GM23338 (cell line): Measurements from ENCODE around the gene ARMC8. TPM values are rescaled to one million over a fixed set of nuclear protein-coding genes. Genes with fewer than 3 reads are reported as not detected.

Experiments used
- ATAC-seq: fragments of 200-7000 bp; cut with Tn5 transposase; 3 replicates; pipeline ENCODE4 v1.9.1; 2020
- DNase-seq: peaks from one replicate; pipeline ENCODE4 v3.0.0-alpha.2; 2015; ENCODE audit warnings: low spot score
- H2AFZ ChIP-seq: fragments of 200-600 bp; sonication (generic); 2 replicates; pipeline ENCODE4 v1.8.0; 2016; ENCODE audit warnings: antibody characterized with exemption, mild to moderate bottlenecking, moderate library complexity
- H3F3A ChIP-seq: fragments of 200-600 bp; sonication (generic); replicated peaks from 2 replicates; pipeline ENCODE4 v1.8.0; 2017; ENCODE audit warnings: antibody characterized with exemption, mixed run types, low read depth
- H3K27ac ChIP-seq: fragments of 200-600 bp; sonication (generic); 2 replicates; pipeline ENCODE4 v1.6.1; 2016; ENCODE audit warnings: low read depth
- H3K27me3 ChIP-seq: fragments of 200-600 bp; sonication (generic); 2 replicates; pipeline ENCODE4 v1.8.0; 2016; ENCODE audit warnings: mild to moderate bottlenecking, mixed run types, moderate library complexity; ENCODE audit not compliant: insufficient read depth
- H3K36me3 ChIP-seq: fragments of 200-600 bp; sonication (generic); 2 replicates; pipeline ENCODE4 v1.8.0; 2016; ENCODE audit warnings: mild to moderate bottlenecking; ENCODE audit not compliant: insufficient read depth
- H3K4me1 ChIP-seq: fragments of 200-600 bp; sonication (generic); 2 replicates; pipeline ENCODE4 v1.8.0; 2016; ENCODE audit warnings: mild to moderate bottlenecking, moderate library complexity; ENCODE audit not compliant: insufficient read depth
- H3K4me2 ChIP-seq: fragments of 200-600 bp; sonication (generic); 2 replicates; pipeline ENCODE4 v1.7.1; 2017; ENCODE audit warnings: mixed run types
- H3K4me3 ChIP-seq: fragments of 200-600 bp; sonication (generic); 2 replicates; pipeline ENCODE4 v1.6.1; 2016; ENCODE audit warnings: mixed run types
- H3K79me2 ChIP-seq: fragments of 200-600 bp; sonication (generic); replicated peaks from 2 replicates; pipeline ENCODE4 v1.8.0; 2017; ENCODE audit warnings: mild to moderate bottlenecking; ENCODE audit not compliant: insufficient read depth
- H3K9me2 ChIP-seq: fragments of 200-600 bp; sonication (generic); 2 replicates; pipeline ENCODE4 v1.8.0; 2017; ENCODE audit not compliant: insufficient read depth
- H4K20me1 ChIP-seq: fragments of 200-600 bp; sonication (generic); replicated peaks from 2 replicates; pipeline ENCODE4 v1.8.0; 2017; ENCODE audit warnings: mild to moderate bottlenecking; ENCODE audit not compliant: insufficient read depth
- H3K27ac Mint-ChIP-seq: 2 replicates; pipeline ENCODE4 v1.8.0; 2020; ENCODE audit warnings: inconsistent platforms, mild to moderate bottlenecking, moderate library complexity, mixed read lengths
- H3K27me3 Mint-ChIP-seq: 3 replicates; pipeline ENCODE4 v1.8.0; 2022; ENCODE audit warnings: low read depth, mild to moderate bottlenecking, moderate library complexity, mixed read lengths, inconsistent platforms; ENCODE audit not compliant: insufficient read depth, poor library complexity
- H3K36me3 Mint-ChIP-seq: 3 replicates; pipeline ENCODE4 v1.8.0; 2021; ENCODE audit warnings: low read depth, mild to moderate bottlenecking, inconsistent platforms, moderate library complexity, mixed read lengths
- H3K4me1 Mint-ChIP-seq: 3 replicates; pipeline ENCODE4 v1.8.0; 2020; ENCODE audit warnings: mild to moderate bottlenecking, inconsistent platforms, mixed read lengths
- H3K4me3 Mint-ChIP-seq: 3 replicates; pipeline ENCODE4 v1.8.0; 2021; ENCODE audit warnings: moderate library complexity, mild to moderate bottlenecking, inconsistent platforms, mixed read lengths
- H3K9me3 Mint-ChIP-seq: 3 replicates; pipeline ENCODE4 v1.8.0; 2020; ENCODE audit warnings: moderate library complexity, mild to moderate bottlenecking, inconsistent platforms, mixed read lengths
- JUNB ChIP-seq: IDR thresholded peaks from one replicate; pipeline ENCODE4 v1.6.1; 2016; ENCODE audit warnings: antibody characterized with exemption; ENCODE audit not compliant: unreplicated experiment
- STAT1 ChIP-seq: IDR thresholded peaks from one replicate; pipeline ENCODE4 v1.6.1; 2016; ENCODE audit warnings: antibody characterized with exemption; ENCODE audit not compliant: unreplicated experiment
- polyA plus RNA-seq: library from polyadenylated mRNA; unstranded; fragments of >200 nt; fragmentation: Nextera tagmentation; extraction: Ambion mirVana; gene quantifications from 2 replicates; pipeline ENCODE4 v1.2.1, GENCODE V29; 2016
- total RNA-seq: library from RNA; depleted of rRNA; stranded (reverse); fragments of >200 nt; shearing (Covaris generic); gene quantifications from 2 replicates; pipeline ENCODE4 v1.2.3, GENCODE V29; 2014
- TF ChIP-seq, protein P1 (sequence below), 2 experiments: fragments of 200-600 bp in 1 of 2; sonication (generic) in 1 of 2; conservative IDR thresholded peaks; 2 replicates each; pipeline versions ENCODE4 v1.5.1 to v1.6.1; 2016 to 2017; ENCODE audit warnings: antibody characterized with exemption in 2 of 2, low read depth in 2 of 2, mild to moderate bottlenecking in 2 of 2, moderate library complexity in 1 of 2
- TF ChIP-seq, protein P2 (sequence below): IDR thresholded peaks from 2 replicates; pipeline ENCODE4 v1.6.1; 2016; ENCODE audit warnings: antibody characterized with exemption
- TF ChIP-seq, protein P3 (sequence below): IDR thresholded peaks from one replicate; pipeline ENCODE4 v1.6.1; 2018; ENCODE audit warnings: antibody characterized with exemption; ENCODE audit not compliant: unreplicated experiment
- TF ChIP-seq, protein P4 (sequence below): fragments of 250-450 bp; sonication (Bioruptor Pico); IDR thresholded peaks from 2 replicates; pipeline ENCODE4 v1.5.0; 2020; ENCODE audit warnings: mild to moderate bottlenecking, moderate library complexity

ARMC8 gene
- total and polyA plus RNA-seq, 2 experiments from 2014 or later = 36.8 to 61.4 TPM

DNA sequence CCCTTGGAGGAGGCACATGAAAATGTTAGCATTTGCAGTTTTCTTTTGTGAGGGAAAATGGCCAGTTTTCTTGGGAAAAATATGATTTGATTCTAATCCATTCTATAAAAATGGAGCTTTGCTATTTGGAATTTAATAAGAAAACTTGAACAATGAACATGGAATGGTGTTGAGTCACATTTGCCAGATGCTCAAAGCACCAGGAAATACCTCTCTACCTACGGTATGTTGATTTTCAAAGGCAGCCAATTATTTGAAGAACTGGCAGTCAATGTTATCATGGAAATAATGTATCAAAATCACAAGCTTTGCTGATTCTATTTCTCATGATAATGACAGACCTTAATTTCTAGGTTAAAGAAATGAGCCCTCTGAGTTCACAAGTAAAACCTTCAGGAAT lies 127.7 kb downstream of the ARMC8 start (continued):
- TF ChIP-seq, protein P1, sequence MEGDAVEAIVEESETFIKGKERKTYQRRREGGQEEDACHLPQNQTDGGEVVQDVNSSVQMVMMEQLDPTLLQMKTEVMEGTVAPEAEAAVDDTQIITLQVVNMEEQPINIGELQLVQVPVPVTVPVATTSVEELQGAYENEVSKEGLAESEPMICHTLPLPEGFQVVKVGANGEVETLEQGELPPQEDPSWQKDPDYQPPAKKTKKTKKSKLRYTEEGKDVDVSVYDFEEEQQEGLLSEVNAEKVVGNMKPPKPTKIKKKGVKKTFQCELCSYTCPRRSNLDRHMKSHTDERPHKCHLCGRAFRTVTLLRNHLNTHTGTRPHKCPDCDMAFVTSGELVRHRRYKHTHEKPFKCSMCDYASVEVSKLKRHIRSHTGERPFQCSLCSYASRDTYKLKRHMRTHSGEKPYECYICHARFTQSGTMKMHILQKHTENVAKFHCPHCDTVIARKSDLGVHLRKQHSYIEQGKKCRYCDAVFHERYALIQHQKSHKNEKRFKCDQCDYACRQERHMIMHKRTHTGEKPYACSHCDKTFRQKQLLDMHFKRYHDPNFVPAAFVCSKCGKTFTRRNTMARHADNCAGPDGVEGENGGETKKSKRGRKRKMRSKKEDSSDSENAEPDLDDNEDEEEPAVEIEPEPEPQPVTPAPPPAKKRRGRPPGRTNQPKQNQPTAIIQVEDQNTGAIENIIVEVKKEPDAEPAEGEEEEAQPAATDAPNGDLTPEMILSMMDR (conservative IDR thresholded peaks at IDR 0.05; ENCODE audit: low read depth in 2 of 2) = no peak
- TF ChIP-seq, protein P2, sequence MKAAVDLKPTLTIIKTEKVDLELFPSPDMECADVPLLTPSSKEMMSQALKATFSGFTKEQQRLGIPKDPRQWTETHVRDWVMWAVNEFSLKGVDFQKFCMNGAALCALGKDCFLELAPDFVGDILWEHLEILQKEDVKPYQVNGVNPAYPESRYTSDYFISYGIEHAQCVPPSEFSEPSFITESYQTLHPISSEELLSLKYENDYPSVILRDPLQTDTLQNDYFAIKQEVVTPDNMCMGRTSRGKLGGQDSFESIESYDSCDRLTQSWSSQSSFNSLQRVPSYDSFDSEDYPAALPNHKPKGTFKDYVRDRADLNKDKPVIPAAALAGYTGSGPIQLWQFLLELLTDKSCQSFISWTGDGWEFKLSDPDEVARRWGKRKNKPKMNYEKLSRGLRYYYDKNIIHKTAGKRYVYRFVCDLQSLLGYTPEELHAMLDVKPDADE = no peak
- no peak for TF ChIP-seq STAT1
- TF ChIP-seq, protein P3, sequence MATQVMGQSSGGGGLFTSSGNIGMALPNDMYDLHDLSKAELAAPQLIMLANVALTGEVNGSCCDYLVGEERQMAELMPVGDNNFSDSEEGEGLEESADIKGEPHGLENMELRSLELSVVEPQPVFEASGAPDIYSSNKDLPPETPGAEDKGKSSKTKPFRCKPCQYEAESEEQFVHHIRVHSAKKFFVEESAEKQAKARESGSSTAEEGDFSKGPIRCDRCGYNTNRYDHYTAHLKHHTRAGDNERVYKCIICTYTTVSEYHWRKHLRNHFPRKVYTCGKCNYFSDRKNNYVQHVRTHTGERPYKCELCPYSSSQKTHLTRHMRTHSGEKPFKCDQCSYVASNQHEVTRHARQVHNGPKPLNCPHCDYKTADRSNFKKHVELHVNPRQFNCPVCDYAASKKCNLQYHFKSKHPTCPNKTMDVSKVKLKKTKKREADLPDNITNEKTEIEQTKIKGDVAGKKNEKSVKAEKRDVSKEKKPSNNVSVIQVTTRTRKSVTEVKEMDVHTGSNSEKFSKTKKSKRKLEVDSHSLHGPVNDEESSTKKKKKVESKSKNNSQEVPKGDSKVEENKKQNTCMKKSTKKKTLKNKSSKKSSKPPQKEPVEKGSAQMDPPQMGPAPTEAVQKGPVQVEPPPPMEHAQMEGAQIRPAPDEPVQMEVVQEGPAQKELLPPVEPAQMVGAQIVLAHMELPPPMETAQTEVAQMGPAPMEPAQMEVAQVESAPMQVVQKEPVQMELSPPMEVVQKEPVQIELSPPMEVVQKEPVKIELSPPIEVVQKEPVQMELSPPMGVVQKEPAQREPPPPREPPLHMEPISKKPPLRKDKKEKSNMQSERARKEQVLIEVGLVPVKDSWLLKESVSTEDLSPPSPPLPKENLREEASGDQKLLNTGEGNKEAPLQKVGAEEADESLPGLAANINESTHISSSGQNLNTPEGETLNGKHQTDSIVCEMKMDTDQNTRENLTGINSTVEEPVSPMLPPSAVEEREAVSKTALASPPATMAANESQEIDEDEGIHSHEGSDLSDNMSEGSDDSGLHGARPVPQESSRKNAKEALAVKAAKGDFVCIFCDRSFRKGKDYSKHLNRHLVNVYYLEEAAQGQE = no peak

DNA sequence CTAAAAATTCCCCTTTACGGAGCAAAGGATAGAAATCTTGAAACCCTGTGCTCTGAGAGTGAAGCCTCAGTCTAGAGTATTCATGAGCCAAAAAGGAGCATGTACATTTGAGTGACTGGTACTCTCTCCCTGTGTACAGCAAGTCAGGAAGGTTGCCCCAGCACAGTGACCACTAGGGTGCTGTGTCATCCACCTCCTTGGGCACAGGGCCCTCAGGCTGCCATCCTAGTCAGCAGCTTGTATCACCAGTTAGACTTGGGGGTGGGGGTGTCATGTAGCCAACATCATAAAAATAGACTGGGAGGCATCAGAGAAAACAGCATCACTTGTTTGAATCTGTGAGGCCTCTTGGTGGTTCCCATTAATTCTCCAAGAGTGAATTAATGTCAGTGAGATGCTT lies 130.6 kb downstream of the ARMC8 start:
- H3K79me2 ChIP-seq = no peaks in the 10 kb centered on the region
- H3K4me1 ChIP-seq = peaks cover 3% of the 10 kb centered on the region
- peaks cover 4% of the 10 kb centered on the region for H3K27me3 Mint-ChIP-seq
- no peak overlapping the region for H3K4me3 Mint-ChIP-seq
- ATAC-seq (no peak), DNase-seq (no peak)
- H4K20me1 ChIP-seq = no peaks in the 10 kb centered on the region
- H3K9me2 ChIP-seq = no peaks in the 10 kb centered on the region
- no peak overlapping the region for H3K4me3 ChIP-seq
- H3F3A ChIP-seq = no peaks in the 10 kb centered on the region; the same call in 1 of the 2 replicates
- no peak overlapping the region for H3K4me2 ChIP-seq
- peaks cover 12% of the 10 kb centered on the region for H3K4me1 Mint-ChIP-seq
- H3K27me3 ChIP-seq = no peaks in the 10 kb centered on the region
- H3K36me3 ChIP-seq = no peaks in the 10 kb centered on the region
- H2AFZ ChIP-seq = no peak overlapping the region
- no peak overlapping the region for H3K27ac ChIP-seq
- no peak overlapping the region for H3K27ac Mint-ChIP-seq
- no peaks in the 10 kb centered on the region; the same call in 2 of the 3 replicates for H3K9me3 Mint-ChIP-seq
- no peaks in the 10 kb centered on the region for H3K36me3 Mint-ChIP-seq
- TF ChIP-seq JUNB = no peak
- TF ChIP-seq, protein P3 = no peak
- TF ChIP-seq, protein P4, sequence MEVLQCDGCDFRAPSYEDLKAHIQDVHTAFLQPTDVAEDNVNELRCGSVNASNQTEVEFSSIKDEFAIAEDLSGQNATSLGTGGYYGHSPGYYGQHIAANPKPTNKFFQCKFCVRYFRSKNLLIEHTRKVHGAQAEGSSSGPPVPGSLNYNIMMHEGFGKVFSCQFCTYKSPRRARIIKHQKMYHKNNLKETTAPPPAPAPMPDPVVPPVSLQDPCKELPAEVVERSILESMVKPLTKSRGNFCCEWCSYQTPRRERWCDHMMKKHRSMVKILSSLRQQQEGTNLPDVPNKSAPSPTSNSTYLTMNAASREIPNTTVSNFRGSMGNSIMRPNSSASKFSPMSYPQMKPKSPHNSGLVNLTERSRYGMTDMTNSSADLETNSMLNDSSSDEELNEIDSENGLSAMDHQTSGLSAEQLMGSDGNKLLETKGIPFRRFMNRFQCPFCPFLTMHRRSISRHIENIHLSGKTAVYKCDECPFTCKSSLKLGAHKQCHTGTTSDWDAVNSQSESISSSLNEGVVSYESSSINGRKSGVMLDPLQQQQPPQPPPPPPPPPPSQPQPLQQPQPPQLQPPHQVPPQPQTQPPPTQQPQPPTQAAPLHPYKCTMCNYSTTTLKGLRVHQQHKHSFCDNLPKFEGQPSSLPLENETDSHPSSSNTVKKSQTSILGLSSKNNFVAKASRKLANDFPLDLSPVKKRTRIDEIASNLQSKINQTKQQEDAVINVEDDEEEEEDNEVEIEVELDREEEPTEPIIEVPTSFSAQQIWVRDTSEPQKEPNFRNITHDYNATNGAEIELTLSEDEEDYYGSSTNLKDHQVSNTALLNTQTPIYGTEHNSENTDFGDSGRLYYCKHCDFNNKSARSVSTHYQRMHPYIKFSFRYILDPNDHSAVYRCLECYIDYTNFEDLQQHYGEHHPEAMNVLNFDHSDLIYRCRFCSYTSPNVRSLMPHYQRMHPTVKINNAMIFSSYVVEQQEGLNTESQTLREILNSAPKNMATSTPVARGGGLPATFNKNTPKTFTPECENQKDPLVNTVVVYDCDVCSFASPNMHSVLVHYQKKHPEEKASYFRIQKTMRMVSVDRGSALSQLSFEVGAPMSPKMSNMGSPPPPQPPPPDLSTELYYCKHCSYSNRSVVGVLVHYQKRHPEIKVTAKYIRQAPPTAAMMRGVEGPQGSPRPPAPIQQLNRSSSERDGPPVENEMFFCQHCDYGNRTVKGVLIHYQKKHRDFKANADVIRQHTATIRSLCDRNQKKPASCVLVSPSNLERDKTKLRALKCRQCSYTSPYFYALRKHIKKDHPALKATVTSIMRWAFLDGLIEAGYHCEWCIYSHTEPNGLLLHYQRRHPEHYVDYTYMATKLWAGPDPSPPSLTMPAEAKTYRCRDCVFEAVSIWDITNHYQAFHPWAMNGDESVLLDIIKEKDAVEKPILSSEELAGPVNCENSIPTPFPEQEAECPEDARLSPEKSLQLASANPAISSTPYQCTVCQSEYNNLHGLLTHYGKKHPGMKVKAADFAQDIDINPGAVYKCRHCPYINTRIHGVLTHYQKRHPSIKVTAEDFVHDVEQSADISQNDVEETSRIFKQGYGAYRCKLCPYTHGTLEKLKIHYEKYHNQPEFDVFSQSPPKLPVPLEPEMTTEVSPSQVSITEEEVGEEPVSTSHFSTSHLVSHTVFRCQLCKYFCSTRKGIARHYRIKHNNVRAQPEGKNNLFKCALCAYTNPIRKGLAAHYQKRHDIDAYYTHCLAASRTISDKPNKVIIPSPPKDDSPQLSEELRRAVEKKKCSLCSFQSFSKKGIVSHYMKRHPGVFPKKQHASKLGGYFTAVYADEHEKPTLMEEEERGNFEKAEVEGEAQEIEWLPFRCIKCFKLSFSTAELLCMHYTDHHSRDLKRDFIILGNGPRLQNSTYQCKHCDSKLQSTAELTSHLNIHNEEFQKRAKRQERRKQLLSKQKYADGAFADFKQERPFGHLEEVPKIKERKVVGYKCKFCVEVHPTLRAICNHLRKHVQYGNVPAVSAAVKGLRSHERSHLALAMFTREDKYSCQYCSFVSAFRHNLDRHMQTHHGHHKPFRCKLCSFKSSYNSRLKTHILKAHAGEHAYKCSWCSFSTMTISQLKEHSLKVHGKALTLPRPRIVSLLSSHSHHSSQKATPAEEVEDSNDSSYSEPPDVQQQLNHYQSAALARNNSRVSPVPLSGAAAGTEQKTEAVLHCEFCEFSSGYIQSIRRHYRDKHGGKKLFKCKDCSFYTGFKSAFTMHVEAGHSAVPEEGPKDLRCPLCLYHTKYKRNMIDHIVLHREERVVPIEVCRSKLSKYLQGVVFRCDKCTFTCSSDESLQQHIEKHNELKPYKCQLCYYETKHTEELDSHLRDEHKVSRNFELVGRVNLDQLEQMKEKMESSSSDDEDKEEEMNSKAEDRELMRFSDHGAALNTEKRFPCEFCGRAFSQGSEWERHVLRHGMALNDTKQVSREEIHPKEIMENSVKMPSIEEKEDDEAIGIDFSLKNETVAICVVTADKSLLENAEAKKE (CRISPR knock-in tag) = no peak
